Neural cell (in vitro differentiated cells): Measurements from ENCODE around the gene DNAJC15.

Experiments
- CTCF ChIP-seq: fragments of 450-650 bp; IDR thresholded peaks from 2 replicates; pipeline ENCODE4 v1.5.1; 2014; ENCODE audit warnings: antibody characterized with exemption, mild to moderate bottlenecking, moderate library complexity; ENCODE audit not compliant: poor library complexity, severe bottlenecking
- EP300 ChIP-seq: fragments of 450-650 bp; conservative IDR thresholded peaks from 2 replicates; pipeline ENCODE4 v1.6.1; 2014; ENCODE audit warnings: antibody characterized with exemption, mild to moderate bottlenecking, moderate library complexity; ENCODE audit not compliant: poor library complexity, severe bottlenecking
- EZH2 ChIP-seq: fragments of 200-600, 300-800 bp; shearing (Covaris generic), sonication (generic); IDR thresholded peaks from 2 replicates; pipeline ENCODE4 v1.6.1; 2014; ENCODE audit warnings: antibody characterized with exemption, low read length, borderline replicate concordance, mild to moderate bottlenecking; ENCODE audit not compliant: insufficient read depth, poor library complexity, severe bottlenecking
- MXI1 ChIP-seq: fragments of 450-650 bp; conservative IDR thresholded peaks from 2 replicates; pipeline ENCODE4 v1.6.1; 2014; ENCODE audit warnings: antibody characterized with exemption, mild to moderate bottlenecking; ENCODE audit not compliant: poor library complexity, severe bottlenecking
- POLR2AphosphoS5 ChIP-seq: IDR thresholded peaks from 2 replicates; pipeline ENCODE4 v1.6.1; 2012
- RAD21 ChIP-seq: fragments of 450-650 bp; conservative IDR thresholded peaks from 2 replicates; pipeline ENCODE4 v1.6.1; 2014; ENCODE audit warnings: antibody characterized with exemption, mild to moderate bottlenecking, moderate library complexity
- SMC3 ChIP-seq: fragments of 450-650 bp; conservative IDR thresholded peaks from 2 replicates; pipeline ENCODE4 v1.6.1; 2014; ENCODE audit warnings: antibody characterized with exemption, mild to moderate bottlenecking, moderate library complexity; ENCODE audit not compliant: poor library complexity
- TAF1 ChIP-seq: IDR thresholded peaks from 2 replicates; pipeline ENCODE4 v1.6.1; 2012; ENCODE audit warnings: low read depth

GRCh38 chr13:43046259-43046658 lies 22.9 kb downstream of the DNAJC15 start:
- TF ChIP-seq CTCF (no peak), RAD21 (no peak), EZH2 (no peak), EP300 (no peak), POLR2AphosphoS5 (no peak), TAF1 (no peak), SMC3 (no peak), MXI1 (no peak)
